Measurements from ENCODE around the gene FOXI2. TPM values are rescaled to one million over a fixed set of nuclear protein-coding genes. Genes with fewer than 3 reads are reported as not detected.

Gene FOXI2
- polyA plus RNA-seq, 1 donor, result 1.2 TPM

DNA sequence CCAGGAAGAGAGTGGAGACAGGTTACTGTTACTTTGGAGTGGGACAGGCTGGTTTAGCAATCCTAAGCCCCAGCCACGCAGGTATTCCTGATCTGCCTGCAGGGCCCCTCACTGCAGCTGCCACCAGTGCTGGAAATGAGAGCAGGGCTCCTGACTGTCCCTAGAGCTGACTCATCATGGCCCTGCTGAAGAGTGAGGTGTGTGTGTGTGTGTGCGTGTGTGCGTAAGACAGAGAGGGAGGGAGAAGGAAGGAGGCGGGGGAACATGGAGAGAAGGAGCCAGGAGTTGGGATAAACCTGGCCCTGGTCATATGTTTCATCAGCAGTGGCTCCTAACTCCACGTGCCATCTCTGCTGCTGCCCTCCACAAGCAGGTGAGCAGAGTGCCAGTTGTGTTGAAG, 3.6 kb downstream of the FOXI2 start:
- DNase-seq, result no peak

GRCh38 chr10:127743205-127743604, 6.2 kb downstream of the FOXI2 start:
- no peak for DNase-seq

DNA sequence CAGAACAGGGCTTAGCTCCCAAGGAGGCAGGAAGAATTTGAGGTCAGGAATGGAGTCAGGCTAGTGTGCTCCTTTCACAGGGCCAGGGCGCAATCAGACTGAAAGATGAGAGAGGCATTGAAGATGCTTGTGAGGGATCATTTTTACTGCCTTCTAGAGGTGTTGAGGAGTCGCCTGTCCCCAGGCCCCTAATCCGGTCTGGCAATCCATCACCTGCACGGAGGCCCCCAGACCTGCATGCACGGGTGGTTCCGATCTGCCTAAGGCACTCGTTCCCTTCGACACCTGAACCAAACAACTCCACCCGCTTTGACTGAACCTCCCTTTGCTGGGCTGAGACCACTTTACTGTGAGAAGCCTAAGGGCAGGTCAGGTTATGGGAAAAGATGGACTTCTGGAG, 8.0 kb downstream of the FOXI2 start:
- DNase-seq, result no peak

- no peak for DNase-seq
These were observed 8.9 kb downstream of the FOXI2 start for GRCh38 chr10:127745861-127746260.

GRCh38 chr10:127755753-127756152, 18.8 kb downstream of the FOXI2 start:
- DNase-seq, result no peak

DNA sequence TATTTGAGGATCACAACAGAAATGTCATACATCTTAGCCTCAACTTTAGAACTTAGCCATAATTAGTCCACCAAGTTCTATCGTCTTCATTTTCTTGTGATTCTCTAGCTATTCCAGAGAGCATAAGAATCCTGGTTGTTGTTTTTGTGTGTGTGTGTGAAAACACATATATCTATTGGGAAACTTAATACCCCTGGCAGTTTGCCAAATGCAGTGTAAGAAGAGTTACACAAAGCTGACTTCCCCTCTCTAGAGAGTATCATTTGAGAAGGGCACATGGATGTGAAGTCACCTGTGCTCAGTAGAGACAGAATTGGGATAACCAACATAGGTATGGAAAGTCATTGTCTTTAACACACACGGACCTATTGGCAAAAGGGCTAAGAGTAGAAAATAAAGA, 19.3 kb downstream of the FOXI2 start:
- DNase-seq, result no peak

DNA sequence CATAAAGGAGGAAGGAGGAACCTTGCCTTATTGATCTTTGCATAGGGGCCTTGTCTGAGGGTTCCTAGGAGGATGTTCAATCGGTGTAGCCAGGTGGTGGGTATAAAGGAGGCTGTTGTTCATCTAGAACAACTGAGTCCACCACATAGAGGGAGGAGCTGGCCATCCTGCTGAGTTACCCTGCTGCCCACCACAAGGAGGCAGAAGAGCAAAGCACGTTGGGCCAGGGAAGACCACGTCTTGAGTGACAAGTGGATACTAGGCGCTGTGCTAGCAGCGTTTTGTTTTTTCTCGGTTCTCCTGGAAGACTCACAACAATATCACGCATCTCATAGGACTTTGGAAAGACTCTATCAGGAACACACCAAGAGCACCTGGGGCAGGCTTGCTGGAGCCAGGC, 20.0 kb downstream of the FOXI2 start:
- no peak for DNase-seq

DNA sequence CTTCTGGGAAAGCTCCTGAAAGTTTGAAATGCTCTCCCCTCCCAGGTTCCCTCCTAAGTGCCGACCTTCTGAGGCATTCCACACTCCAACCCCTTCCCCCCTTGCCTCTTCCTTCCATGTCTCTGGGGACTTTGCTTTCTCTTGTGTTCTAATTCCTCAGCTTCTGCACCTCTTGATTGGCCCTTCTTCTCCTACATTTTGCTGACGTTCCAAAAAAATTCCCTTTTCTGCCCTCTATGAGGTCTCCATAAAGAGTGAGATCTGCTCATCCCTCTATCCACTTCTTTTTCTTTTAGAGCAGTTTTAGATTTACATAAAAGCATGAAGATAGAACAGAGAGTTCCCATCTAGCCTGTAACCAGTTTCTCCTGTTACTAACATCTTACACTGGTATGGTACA, 22.3 kb downstream of the FOXI2 start:
- DNase-seq, result no peak

GRCh38 chr10:127762925-127763324, 25.9 kb downstream of the FOXI2 start:
- no peak for DNase-seq

DNA sequence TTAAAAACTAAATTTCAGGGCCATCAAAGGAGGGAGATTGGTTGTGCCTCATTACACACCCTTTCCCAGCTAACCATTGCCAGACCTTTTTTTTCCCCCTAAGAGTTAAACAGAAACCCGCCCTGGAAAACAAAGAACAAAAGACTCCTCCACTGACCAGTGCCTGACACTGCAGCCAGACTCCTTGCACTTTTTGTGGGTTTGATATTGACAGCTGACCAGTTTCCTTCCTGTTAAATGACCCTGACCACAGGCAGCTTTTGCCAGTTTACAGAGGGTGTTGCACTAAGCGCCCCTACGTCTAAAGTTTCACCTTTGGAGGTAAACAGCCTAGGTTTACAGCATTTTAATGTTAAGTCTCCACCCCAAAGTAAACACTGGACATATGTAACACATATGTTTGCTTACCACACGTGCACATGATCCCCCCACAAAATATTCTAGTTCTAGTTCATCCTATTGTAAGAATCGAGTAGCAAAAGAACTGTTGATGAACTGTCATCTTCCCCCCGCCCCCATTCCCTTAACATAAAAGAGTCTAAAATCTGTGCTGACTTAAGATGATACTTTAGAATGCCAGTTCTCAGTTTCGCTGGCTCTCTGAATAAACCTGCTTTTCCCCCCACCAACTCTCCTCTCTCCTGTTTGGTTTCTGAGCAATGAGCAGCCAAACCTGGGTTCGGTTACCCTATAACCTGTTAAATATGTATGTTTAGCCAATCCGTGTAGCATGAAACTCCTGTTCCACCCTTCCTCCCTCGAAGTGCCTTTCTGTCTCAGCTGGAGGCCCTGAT, 38.0 kb downstream of the FOXI2 start:
- DNase-seq, result peak; percentile 34

- no peak for DNase-seq
These were observed 39.8 kb downstream of the FOXI2 start for GRCh38 chr10:127776816-127777215.

- no peak for DNase-seq
These were observed 44.4 kb downstream of the FOXI2 start for GRCh38 chr10:127781412-127781811.

GRCh38 chr10:127787873-127788272, 50.9 kb downstream of the FOXI2 start:
- no peak for DNase-seq

DNA sequence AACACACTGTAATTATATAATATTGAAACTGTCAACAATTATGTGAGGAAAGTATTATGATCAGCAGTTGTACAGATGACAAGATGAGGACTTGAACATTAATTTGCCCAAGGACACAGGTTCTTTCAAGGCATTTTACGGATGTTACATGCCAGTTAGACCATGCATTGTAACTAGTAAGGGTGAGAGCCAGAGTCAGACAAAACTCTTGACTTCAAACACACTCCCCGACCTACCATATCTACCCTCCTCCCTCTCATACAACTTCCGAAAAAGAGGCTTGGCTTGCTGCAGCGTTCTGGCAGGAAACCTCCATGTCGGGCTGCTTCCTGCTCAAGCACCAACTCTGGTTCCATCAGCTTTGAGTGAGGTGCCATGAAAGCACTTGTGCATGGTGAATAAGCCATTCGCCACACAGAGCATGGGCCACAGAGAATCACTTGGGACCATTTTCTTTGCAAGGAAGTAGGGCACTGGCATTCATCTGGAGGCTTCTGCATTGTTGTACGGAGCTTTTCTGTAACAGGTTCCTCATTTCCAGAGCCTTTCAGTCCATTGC, 53.2 kb downstream of the FOXI2 start:
- no peak for DNase-seq

Other genes with a start within 250 kb of the FOXI2 start
- not detected for gene NPS, start 187.9 kb upstream of the FOXI2 start, polyA plus RNA-seq (ENCODE audit: insufficient read length)
- 22.5 TPM for gene CLRN3, start 155.8 kb downstream of the FOXI2 start, polyA plus RNA-seq (ENCODE audit: insufficient read length)
- 5.6 TPM for gene PTPRE, start 169.9 kb downstream of the FOXI2 start, polyA plus RNA-seq (ENCODE audit: insufficient read length)